Testis (tissue), 3 donors: ENCODE results near the gene TRABD2A. TPM values are rescaled to one million over a fixed set of nuclear protein-coding genes. Genes with fewer than 3 reads are reported as not detected.

Source experiments
- DNase-seq: peaks from one replicate; pipeline ENCODE4 v3.0.0-alpha.2; 2019
- H3K27ac ChIP-seq, 2 donors: fragments of 200-600 bp; sonication (generic); one replicate each; pipeline ENCODE4 v1.5.1; 2019
- H3K27me3 ChIP-seq: fragments of 200-600 bp; sonication (generic); one replicate; pipeline ENCODE4 v1.5.1; 2019
- H3K36me3 ChIP-seq: fragments of 200-600 bp; sonication (generic); one replicate; pipeline ENCODE4 v1.5.1; 2017; ENCODE audit warnings: low read depth; ENCODE audit errors: missing control alignments
- H3K4me1 ChIP-seq: fragments of 200-600 bp; sonication (generic); one replicate; pipeline ENCODE4 v1.5.1; 2019
- H3K4me3 ChIP-seq, 2 donors: fragments of 200-600 bp; sonication (generic); one replicate each; pipeline ENCODE4 v1.5.1; 2017 to 2019
- H3K9me3 ChIP-seq: fragments of 200-600 bp; sonication (generic); one replicate; pipeline ENCODE4 v1.5.1; 2017
- CTCF ChIP-seq, 3 experiments: fragments of 450-650 bp in 2 of 3; fragments of 200-600 bp in 1 of 3; sonication (generic) in 1 of 3; IDR thresholded peaks; one replicate each; pipeline ENCODE4 v1.5.1; 2016 to 2019; ENCODE audit warnings: antibody characterized with exemption in 3 of 3, mild to moderate bottlenecking in 2 of 3, moderate library complexity in 1 of 3
- POLR2A ChIP-seq: fragments of 450-650 bp; IDR thresholded peaks from one replicate; pipeline ENCODE4 v1.6.1; 2017; ENCODE audit warnings: antibody characterized with exemption, mild to moderate bottlenecking, moderate library complexity
- WGBS, 2 donors: methylation state at CpG; one replicate each; pipeline ENCODE4 v1.1.5; 2018; 5-methylcytosine and 5-hydroxymethylcytosine counted together
- intact Hi-C: fragments of 100-400 bp; cut with DNase I; formaldehyde crosslinking; loops from one replicate; pipeline ENCODE4 v1.15.1; 2023; ENCODE audit warnings: low total_unique reads
- polyA plus RNA-seq: library from polyadenylated mRNA; stranded (reverse); fragments of 350-450 nt; fragmentation: Illumina TruSeq; extraction: RNeasy Lipid Tissue Mini Kit (QIAGEN cat#74804); gene quantifications from one replicate; pipeline ENCODE4 v1.2.3, GENCODE V29; 2014; ENCODE audit warnings: low read depth, low replicate concordance; ENCODE audit not compliant: insufficient read depth
- total RNA-seq, 2 donors: library from RNA; depleted of rRNA; stranded (reverse); fragments of >200 nt; gene quantifications; one replicate each; pipeline ENCODE4 v1.2.3, GENCODE V29; 2016

Gene TRABD2A
- total and polyA plus RNA-seq, 3 donors from 2014 or later = 19.1 to 82.5 (median 44.1) TPM

GRCh38 chr2:84906900-84907714 is 26.2 kb upstream of the TRABD2A start:
- peak; percentile 70 for DNase-seq
- Histone ChIP-seq H3K4me3 (peak overlapping the region; percentile 95 to 98), H3K36me3 (no peaks in the 10 kb centered on the region), H3K27ac (peak overlapping the region; percentile 91 to 95), H3K4me1 (peaks cover 6% of the 10 kb centered on the region), H3K27me3 (no peaks in the 10 kb centered on the region), H3K9me3 (no peaks in the 10 kb centered on the region)
- TF ChIP-seq CTCF (IDR thresholded peaks at IDR 0.05) (no peak), POLR2A (no peak)
- intact Hi-C loops = no loop called here
- 9 to 11% methylated on average over 15 of the region's 15 CpGs for WGBS, 2 donors

- intact Hi-C loops = no loop called here
- WGBS, 2 donors = 1% methylated on average over 38 of the region's 38 CpGs
Measured at GRCh38 chr2:84906108-84906899, 25.4 kb upstream of the TRABD2A start.

GRCh38 chr2:84905181-84906107 is 24.6 kb upstream of the TRABD2A start, which contains the start of gene TMSB10:
Gene TMSB10 (plus strand): TSS chr2:84905656.
- Histone ChIP-seq H3K27ac (peak within 1 kb of the TSS; percentile 91 to 95), H3K9me3 (no peaks in the 10 kb centered on the region), H3K36me3 (no peaks in the 10 kb centered on the region), H3K27me3 (no peaks in the 10 kb centered on the region), H3K4me1 (peaks cover 6% of the 10 kb centered on the region), H3K4me3 (peak within 1 kb of the TSS; percentile 95 to 98)
- 1 to 2% methylated on average over 26 to 81 of the region's 94 CpGs for WGBS, 2 donors
- peak; percentile 65 for TF ChIP-seq POLR2A
- no peak for TF ChIP-seq CTCF (IDR thresholded peaks at IDR 0.05)
- DNase-seq = peak; percentile 92
- intact Hi-C loops = no loop called here

More at GRCh38 chr2:84906108-84906899, 25.4 kb upstream of the TRABD2A start:
- DNase-seq = peak; percentile 28
- H3K27me3 ChIP-seq = no peaks in the 10 kb centered on the region
- H3K4me1 ChIP-seq = peaks cover 6% of the 10 kb centered on the region
- H3K4me3 ChIP-seq = peak overlapping the region; percentile 95 to 98
- no peaks in the 10 kb centered on the region for H3K36me3 ChIP-seq
- peak overlapping the region; percentile 91 to 95 for H3K27ac ChIP-seq
- TF ChIP-seq CTCF (IDR thresholded peaks at IDR 0.05) (no peak), POLR2A (no peak)
- no peaks in the 10 kb centered on the region for H3K9me3 ChIP-seq

- TF ChIP-seq CTCF (IDR thresholded peaks at IDR 0.05) (no peak), POLR2A (no peak)
- H3K4me1 ChIP-seq = peaks cover 6% of the 10 kb centered on the region
- WGBS, 2 donors = 0 to 1% methylated on average over 13 to 21 of the region's 21 CpGs
- peak overlapping the region; percentile 95 to 98 for H3K4me3 ChIP-seq
- H3K27ac ChIP-seq = peak overlapping the region; percentile 91 to 95
- H3K9me3 ChIP-seq = no peaks in the 10 kb centered on the region
- H3K27me3 ChIP-seq = no peaks in the 10 kb centered on the region
- intact Hi-C loops = no loop called here
- peak; percentile 95 for DNase-seq
- no peaks in the 10 kb centered on the region for H3K36me3 ChIP-seq
Measured at GRCh38 chr2:84904717-84905174, 23.9 kb upstream of the TRABD2A start.
